HG03565 (cell line): ENCODE results near the gene PPP6R2.

ENCODE experiments used
- ATAC-seq: cut with Tn5 transposase; IDR thresholded peaks from one replicate; pipeline ENCODE4 v1.9.1; 2021; ENCODE audit warnings: mild to moderate bottlenecking, moderate library complexity; ENCODE audit not compliant: unreplicated experiment

Gene PPP6R2

DNA sequence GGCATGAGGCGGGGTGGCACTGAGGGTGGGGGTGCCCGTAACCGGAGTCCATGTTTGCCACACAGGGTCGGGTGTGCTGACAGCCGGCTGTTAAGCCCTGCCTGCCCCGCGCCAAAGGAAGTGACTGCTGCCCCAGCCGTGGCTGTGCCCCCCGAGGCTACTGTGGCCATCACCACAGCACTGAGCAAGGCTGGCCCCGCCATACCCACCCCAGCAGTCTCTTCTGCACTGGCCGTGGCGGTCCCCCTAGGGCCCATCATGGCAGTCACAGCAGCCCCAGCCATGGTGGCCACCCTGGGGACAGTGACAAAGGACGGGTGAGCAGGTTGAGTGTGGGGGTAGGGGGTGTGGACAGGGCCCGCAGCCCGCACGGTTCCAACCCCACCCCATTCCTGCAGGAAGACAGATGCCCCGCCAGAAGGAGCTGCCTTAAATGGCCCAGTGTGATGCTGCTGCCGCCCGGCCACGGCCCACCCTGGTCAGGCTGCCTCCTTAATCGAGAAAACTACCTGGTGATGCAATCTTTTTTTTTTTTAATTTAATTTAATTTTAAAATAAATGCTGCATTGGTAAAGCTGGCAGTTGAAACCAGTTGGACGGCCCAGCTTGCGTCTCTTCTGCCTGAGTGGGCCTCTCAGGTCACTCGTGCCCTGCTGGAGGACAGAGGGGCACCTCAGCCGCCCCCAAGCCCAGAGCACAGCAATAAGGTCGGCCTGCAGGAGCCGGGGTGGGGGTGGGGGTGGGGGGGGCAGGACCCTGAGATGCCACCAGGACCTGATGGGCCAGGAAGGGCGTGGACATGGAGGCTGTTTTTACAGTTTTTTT lies 100.9 kb downstream of the PPP6R2 start:
- no peak for ATAC-seq

DNA sequence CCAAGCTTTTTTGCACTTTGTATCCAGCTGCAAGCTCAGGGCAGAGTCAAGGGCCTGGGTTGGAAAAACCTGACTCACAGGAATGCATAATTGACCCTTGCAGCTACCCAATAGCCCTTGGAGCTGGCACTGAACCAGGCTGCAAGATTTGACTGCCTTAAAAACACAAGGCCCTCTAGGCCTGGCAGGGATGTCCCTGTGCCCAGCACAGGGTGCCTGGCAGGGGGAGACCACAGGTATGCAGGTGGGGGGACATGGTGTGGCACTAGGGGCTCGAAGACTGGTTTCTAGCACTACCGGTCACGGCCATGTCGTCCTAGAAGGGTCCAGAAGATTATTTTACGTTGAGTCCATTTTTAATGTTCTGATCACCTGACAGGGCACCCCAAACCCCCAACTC lies 101.5 kb downstream of the PPP6R2 start:
- no peak for ATAC-seq

DNA sequence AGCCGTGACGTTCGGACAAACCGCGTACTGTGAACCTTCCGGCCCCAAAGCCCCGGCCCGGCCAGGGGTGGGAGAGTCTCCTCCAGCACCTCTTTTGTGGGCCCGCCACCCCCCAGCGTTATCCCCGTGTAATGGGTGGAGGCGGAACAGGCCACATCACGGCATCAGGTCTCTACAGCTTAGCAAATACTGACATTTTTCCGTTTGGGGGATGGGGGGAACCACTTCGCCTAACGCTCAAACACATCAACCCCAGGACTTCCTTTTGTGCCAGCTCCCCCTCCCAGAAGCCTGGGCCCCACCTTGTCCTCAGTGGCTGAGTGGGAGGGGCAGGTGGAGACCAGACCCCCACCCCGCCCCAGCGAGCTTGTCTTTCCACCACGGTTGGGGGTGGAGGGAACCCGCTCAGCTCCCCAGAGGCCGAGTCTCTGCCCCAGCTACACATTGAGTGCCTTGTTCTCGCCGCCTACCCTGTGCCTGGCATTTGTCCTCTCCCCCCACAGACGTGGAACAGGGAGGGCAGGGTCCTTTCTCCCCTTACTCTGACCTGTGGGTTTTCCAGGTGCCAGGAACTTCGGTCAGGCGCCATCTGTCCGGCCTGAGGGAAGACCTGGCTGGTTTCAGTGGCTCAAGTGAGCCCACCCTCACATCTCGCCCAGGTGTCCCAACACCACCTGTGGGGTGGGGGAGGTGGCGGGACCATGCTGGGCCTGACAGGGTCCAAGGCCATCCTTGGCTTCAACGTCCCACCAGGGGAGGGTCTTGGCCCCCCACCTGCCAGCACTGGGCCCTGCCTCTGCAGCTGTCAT lies 102.1 kb downstream of the PPP6R2 start:
- no peak for ATAC-seq

DNA sequence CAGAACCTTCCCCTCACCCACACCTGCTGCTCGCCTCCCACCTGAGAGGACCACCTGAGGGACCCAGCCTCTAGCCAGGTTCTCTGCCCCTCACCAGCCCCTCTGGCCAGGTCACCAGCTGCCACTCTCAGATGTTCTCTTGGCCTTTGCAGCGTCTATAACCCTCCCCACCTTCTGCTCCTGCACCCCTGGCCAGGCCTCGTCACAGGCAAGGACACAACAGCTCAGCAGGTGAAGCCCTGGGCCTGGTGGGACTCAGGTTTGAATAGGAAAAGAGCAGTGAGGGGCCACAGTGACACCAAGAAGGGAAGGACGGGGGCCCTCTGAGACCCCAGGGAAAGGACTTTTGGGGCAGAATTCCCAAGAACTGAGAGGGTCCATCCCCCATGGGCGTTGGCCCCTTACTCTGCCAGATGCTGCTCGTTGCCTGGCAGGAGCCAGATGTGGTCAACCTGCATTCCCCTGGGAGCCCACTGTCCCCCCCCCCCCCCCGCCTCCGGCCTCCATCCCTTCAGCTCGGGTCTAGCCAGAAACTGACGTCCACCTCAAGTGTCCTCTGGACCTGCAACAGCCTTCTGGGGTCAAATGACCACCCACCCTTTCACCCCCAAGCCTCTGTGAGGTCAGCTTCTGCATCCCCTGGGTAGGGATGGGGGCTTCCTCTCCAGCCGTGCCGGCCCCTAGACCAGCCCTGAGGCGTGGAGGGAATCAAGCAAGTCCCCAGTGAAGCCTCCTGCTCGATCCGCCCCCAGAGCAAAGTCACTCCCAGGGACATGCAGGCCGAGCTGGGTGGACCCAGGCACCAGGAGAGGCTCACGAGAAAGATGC lies 103.0 kb downstream of the PPP6R2 start:
- ATAC-seq: no peak

DNA sequence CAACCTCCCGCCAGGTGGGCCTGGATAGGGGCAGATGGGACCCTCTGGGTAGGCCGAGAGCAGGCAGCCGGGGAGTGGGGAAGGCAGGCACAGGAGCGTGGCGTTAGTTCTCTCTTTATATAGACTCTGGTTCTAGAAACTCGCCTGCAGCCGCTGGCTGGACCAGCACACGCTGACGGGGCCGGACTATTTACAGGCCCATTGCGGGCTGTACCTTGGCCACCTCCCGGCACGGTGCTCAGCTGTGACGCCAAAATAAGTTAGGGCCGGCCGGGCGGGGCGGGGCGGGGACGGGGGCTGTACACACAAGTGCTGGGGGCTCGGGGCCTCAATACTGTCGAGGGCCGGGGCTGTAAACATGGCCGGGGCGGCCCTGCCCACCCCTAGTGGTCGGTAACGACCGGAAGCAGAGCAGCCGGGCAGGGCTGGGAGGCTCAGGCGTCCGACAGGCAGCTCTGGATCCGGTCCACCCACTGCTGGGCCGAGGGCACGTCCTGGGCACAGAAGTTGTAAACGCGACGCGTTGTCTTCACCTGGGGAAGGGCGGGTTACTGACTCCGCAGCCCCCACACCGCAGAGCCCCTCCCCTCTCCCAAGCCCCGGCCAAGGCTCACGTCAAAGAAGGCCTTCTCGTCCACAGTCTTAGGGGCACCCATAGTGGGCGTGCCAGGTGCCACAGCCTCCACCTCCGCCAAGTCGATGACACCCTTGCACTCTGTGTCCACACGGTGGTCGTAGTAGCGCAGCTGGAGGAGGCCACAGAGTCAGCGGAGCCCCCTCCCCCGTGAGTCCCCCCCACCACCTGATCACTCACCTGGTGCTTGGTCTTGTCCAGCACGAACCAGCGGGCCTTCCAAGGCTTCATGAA lies 103.8 kb downstream of the PPP6R2 start:
- ATAC-seq: no peak

DNA sequence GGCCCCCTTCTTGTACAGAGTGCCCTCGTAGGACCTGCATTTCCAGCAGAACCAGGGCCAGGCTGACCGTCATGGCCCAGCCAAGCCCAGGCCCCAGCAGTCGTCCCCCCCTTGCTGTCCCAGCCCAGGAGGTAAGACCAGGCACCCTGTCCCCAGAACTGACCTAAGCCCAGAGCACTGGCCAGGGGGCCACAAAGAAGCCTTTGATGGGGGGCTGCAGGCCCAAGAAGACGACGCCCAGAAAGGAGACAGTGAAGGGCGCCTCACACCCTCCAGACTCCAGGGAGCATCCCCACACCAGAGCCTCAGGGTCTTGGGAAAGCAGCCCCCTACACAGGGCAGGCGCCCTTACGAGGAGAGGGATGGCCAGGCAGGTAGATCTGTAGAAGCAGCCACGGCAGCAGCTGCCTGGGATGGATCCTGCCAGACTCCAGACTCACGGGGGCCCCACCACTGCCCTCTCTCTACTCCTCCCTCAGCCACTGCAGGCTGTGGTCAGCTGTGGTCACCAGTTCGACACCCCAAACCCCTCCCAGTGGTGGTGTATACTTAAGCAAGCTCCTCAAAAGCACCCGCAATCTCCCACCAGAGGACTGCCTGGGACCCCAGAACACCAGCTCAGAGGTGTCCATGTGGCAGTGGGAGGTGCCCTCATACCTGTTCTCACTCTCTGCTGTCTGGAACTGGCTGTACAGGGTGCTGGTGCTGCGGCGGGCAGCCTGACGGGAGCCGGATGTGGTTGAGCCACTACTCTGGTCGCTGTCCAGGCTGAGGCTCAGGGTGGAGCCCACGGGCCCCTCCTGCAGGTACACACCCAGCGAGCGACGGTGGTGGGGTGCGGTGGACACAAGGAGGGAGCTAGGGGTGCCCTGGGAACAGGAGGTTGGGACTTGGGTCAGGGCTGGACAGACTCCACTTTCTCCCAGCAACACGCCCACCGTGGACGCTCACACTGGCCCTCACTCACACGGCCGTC lies 104.7 kb downstream of the PPP6R2 start:
- no peak for ATAC-seq

DNA sequence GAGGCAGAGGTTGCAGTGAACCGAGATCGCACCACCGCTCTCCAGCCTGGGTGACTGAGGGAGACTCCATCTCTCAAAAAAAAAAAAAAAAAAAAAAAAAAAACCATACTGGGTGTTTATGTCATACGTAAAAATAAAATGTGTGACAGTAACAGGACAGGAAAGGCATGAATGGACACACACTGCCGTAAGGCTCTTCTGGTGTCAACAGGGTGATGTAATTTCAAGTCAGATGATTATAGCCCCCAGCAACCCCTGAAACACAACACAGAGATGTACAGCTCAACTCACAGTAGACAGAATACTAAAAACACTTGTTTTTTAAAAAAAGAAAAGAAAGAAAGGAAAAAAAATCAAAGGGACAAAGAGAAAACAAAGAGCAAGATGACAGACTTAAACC lies 109.5 kb downstream of the PPP6R2 start:
- ATAC-seq: no peak

DNA sequence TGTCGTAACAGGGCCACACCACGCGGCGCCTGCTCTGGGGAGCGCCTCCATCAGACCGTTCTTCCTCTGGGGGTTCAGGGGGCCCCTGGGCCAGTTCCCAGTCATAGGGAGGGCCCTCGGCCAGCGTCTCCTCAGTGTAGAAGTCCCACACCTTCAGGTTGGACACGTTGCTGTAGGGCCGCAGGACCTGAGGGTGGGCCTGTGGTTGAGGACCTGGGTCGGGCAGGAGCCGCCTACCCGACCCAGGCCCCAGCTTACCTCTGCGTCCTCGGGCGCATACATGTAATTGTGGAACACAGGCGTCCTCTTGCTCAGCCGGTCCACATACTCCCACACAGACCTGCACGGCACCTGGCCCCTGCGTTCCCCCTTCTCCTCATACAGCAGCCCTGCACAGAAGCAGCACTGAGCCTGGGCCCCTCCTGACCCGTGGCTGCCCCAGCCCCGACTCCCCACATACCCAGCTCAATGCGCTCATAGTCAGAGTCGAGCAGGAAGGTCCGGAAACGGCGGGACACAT lies 111.5 kb downstream of the PPP6R2 start:
- ATAC-seq: no peak

DNA sequence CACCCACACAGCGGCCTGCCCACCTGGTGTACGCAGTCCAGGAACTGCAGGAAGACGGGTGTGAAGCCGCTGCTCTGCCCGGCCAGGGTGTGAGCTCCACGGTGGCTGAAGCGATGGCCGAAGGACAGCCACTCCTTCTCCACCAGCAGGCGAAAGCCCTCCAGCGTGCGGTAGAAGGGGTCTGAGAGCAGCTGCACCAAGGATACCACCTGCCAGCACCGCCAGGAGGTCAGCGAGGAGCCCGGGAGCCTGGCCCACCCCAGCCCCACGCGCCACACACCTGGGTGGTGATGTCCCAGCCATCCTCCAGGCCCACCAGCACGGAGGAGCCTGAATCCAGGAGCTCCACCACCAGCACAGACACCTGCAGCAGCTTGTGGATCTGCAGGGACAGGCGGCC lies 112.1 kb downstream of the PPP6R2 start:
- ATAC-seq: no peak

DNA sequence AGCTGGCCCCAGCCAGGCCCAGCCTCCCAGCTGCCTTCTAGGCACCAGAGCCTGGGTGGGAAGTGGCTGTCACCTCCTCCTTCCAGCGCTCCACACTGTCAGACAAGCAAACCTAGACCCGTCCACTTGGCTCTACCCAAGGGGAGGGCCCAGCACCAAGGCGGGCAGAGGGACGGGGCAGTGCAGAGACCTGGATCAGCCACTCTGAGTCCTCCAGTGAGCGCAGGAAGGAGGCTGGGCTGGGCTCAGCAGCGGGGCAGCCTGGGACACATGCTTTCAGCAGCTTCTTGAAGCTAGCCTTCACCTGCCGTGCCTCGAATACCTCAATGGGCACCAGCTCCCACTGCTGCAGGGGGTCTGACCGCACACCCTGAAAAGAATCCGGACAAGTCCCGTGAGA lies 112.9 kb downstream of the PPP6R2 start:
- no peak for ATAC-seq

DNA sequence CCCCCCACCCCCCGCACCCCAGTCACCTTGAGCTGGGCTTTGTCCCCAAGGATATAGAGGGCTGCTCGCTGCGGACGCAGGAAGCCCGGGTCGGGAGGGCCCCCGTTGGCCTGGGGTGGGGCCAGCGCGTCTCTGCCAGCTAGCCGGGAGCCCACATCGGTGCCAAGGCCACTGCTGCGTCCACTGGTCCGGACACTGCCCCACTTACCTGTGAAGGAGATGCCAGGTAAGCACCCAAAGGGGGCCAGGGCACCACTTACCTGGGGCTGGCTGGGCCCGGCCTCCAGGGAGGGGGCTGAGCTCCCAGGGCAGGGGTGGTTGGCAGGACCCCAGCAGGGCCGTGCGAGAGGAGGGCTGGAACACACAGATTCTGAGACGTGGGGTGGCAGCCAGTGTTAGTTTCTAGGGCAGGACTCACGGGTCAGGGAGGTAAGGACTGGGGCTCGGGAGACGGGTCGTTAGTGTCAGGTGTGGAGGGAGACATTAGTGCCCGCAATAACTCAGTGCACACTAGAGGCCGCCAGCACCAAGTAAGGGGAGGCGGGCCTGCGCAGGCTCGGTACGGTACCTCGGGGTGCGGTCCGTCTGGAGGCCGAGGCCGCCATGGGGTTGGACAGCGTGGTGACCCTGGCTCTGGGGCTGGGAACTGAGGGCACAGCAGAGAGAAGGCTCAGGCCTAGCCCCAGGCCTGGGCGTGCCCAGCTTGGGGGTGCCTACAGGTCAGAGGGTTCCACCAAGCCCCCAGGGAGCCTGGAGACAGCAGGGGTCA lies 113.5 kb downstream of the PPP6R2 start:
- ATAC-seq: no peak

DNA sequence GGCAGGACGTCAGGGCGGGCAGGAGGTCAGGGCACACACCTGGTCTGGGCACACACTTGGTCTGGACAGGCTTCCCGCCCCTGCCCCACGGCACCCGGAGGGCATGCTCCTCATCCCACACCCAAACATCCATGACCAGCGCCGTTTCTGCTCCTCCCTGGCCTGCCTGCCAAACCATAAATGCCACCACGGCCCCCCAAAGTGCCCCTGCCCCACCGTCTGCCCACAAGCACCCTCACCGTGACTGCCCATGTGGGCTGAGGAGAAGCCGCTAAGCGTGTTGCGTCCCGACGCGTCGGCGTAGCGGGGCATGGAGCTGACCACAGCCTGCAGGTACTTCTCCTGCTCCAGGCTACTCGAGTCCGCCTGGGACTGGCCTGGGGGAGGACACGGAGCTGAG lies 115.9 kb downstream of the PPP6R2 start:
- ATAC-seq: no peak

DNA sequence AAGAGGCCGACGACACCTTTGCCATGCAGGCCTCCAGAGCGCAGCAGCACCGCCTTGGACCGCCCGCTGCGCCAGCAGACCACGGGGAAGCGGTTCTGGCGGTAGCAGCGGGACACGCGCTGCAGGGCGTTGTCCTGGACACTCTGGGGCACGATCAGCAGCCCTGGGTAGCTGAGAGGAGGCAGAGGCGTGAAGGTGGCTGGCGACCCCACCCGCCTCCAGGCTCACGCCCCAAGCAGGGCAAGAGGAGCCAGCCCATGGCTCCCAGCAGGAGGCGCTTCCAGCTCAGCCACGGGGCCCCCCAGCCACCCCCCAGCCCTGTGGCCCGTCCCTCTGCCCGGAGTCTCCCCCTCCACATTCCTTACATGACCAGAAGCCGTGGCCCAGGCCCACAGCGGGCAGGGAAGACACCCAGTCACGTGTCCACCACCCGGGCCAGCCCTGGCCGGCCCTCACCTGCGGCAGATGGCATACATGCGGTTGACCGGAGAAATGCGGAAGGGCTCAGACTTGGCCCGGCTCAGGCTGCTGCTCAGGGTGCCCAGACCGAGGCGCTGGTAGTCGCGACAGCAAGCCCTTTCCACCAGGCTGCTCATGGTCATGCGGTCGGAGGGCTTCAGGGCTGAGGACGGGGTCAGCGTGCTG lies 116.5 kb downstream of the PPP6R2 start:
- no peak for ATAC-seq

DNA sequence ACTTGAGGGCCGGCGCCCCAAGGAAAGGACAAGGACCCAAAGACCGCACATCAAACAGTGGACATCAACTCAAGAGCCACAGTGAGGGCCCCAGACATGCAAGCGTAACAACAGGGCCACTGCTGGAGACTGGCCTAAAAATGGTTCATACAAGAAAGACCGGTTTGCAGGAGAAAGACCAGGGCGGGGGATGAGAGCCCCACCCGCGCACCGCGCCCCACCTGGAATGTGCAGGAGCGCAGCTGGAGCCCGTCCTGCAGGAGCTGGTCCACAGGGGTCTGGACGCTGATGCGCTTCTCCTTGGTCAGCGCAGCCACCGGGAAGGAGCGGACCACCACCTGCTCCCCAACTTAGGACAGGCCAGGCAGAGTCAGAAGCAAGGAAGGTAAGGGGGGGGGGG lies 117.8 kb downstream of the PPP6R2 start:
- ATAC-seq: no peak

DNA sequence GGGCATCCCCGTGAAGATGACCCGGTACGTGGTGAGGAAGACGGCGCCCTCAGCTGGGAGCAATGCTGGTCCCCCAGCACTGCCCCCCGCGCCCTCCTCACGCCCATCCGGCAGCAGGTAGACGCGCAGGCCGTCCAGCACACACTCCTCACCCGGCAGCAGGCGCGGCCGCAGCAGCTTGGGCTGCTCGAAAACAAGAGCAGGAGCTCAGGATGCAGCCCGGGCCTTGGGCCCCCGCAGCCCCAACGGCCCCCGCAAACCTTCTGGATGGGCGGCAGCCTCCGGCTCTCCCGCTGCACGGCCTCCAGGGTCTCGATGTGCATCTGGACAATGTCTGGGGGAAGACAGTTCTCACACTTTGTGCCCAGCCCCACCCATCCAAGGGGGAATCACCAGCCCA lies 118.4 kb downstream of the PPP6R2 start:
- ATAC-seq: no peak

DNA sequence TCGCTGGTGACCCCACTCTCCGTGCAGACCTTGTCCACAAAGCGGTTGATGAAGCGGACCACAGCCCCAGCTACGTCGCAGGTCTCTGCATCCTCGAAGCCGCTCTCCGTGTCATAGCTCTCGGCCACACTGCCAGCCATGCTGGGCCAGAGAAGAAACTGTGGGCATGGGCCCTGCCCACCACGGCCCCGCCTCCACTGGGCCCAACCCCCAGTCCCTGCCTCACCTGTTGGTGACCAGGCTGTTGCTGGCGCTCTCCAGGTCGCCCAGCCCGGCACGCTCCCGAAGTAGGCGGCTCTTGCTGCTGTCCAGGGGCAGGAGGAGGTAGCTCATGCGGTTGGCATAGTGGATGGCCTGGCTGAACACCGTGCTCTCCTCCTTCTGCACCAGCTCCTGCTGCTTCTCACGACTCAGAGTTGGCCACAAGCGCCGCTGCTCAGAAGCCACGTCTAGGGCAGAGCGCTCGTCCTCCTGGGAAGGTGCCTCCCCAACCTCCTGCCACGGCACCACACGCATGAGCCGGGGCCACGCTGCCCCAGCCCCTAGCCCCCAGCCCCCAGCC lies 118.9 kb downstream of the PPP6R2 start:
- no peak for ATAC-seq

DNA sequence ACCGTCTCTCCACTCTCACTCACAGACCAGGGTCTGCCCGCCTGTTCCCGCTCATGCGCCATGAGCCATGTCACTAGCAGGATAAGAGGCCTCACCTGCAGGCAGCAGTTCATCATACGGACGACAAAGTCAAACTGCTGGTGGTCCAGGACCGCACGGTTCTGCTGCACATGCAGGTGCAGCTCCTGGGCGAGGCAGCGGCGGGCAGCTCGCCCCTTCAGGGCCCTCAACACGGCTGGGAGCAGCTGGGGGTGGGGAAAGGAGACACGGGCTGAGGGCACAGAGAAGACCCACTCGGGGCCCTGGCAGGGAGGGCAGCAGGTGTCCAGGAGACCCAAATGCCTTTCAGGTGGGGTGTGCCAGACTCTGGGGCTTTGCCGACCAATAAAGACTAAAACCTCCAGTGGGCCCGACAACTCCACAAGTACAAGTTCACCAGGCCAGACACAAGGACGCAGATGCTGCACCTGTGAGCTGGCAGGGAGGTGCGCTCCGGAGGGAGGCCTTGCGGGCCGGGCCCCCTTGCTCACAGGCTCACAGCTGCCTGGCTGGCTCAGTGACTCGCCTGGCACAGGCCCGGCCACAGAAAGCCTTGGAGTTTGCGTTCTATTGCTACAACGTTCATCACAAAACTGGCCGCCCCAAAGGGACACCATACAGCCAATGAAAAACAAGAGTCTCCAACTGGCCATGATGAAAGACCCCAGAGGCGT lies 120.2 kb downstream of the PPP6R2 start:
- ATAC-seq: no peak
